Ectodermal cell (in vitro differentiated cells): Measurements from ENCODE around the gene MRPL1.

Experiments used
- H3K27ac ChIP-seq: 2 replicates; pipeline ENCODE4 v1.7.0; 2013; ENCODE audit warnings: mild to moderate bottlenecking, low read depth, low read length; ENCODE audit not compliant: insufficient read depth, poor library complexity, severe bottlenecking
- H3K27me3 ChIP-seq: 2 replicates; pipeline ENCODE4 v1.7.0; 2013; ENCODE audit warnings: mild to moderate bottlenecking, low read length; ENCODE audit not compliant: insufficient read depth, control insufficient read depth, poor library complexity, severe bottlenecking
- H3K36me3 ChIP-seq: one replicate; pipeline ENCODE4 v1.7.0; 2013; ENCODE audit warnings: low read length; ENCODE audit not compliant: control insufficient read depth, insufficient read depth
- H3K4me1 ChIP-seq: one replicate; pipeline ENCODE4 v1.7.0; 2013; ENCODE audit warnings: low read length; ENCODE audit not compliant: control insufficient read depth, insufficient read depth
- H3K4me3 ChIP-seq: 2 replicates; pipeline ENCODE4 v1.7.0; 2013; ENCODE audit warnings: low read depth, low read length, control low read depth; ENCODE audit not compliant: insufficient read depth
- H3K9me3 ChIP-seq: 2 replicates; pipeline ENCODE4 v1.7.0; 2013; ENCODE audit warnings: mild to moderate bottlenecking, low read length, moderate library complexity; ENCODE audit not compliant: control insufficient read depth
- WGBS, 2 experiments: methylation state at CpG; one replicate each; pipeline ENCODE4 v1.1.7; 2013; ENCODE audit warnings: missing lambda C conversion rate in 2 of 2; 5-methylcytosine and 5-hydroxymethylcytosine counted together

Gene MRPL1

DNA sequence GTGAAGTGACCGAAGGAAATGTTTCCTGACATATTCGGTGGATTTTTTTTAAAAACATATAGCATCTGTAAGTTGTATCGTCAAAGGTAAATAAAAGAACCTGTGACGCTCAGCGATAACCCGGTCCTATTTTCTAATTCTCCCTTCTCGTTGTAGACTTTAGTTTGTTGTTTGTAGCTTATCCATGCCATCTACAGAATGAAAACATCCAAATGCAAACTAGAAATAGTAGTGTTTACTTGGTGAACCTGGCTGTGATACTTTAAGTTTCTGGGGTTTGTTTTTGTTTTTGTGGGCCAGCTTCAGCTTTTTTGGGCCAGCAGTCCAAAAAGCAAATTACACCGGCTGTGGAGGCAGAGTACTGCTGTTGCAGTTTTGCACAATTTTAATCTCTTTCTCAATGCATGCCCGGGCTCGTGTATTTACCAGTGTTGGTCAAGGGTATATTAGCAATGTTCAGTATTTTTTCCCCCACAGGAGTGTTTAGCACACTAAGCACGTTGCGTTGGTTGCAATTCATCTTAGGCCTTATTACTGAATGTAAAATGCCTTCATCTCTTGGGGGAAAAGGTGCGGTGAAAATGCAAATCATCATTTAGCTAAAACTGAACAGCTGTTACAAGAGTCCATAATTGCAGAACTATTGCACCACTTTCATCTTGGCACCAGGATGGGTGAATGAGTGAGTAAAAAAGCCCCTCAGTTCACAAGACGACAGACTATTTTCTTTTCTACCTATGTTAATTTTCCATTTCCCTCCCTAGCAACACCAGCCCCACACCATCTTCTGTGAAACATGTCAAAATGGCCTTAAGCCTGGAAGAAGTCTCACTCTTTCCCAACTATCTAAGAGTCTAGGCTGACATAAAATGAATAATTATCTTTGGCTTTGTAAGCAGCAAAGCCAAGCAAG is 41.7 kb upstream of the MRPL1 start:
- Histone ChIP-seq H3K27ac (no peak overlapping the region), H3K27me3 (peaks cover 26% of the 10 kb centered on the region)
- WGBS, 2 experiments, result 51 to 59% methylated on average over 11 to 14 of the region's 14 CpGs

DNA sequence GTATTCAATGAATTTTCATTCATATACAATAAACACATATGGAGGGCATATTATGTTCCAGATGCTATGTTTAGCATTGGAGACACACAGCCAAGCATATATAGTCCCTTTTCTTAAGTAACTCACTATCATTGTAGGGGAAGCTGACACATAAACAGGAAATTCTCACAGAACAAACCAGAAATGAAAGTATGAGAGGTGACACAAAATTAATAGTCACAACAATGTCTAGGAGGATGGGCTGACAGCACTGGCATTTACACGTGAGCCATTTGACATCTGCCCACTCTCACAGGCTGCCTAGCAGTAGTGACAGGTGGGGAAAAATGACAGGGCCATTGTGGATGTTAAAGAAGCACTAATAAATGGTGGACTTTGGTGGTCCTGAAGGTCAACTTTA is 40.9 kb upstream of the MRPL1 start:
- Histone ChIP-seq H3K9me3 (no peaks in the 10 kb centered on the region), H3K27me3 (peaks cover 26% of the 10 kb centered on the region), H3K36me3 (no peaks in the 10 kb centered on the region), H3K27ac (no peak overlapping the region), H3K4me3 (no peak overlapping the region), H3K4me1 (peaks cover 5% of the 10 kb centered on the region)
- WGBS, 2 experiments, result 78 to 84% methylated on average over 1 of the region's 1 CpG

More for the DNA sequence above, 41.7 kb upstream of the MRPL1 start:
- H3K4me1 ChIP-seq, result peaks cover 5% of the 10 kb centered on the region
- peak overlapping the region; percentile 71 for H3K4me3 ChIP-seq
- no peaks in the 10 kb centered on the region for H3K9me3 ChIP-seq
- H3K36me3 ChIP-seq, result no peaks in the 10 kb centered on the region

DNA sequence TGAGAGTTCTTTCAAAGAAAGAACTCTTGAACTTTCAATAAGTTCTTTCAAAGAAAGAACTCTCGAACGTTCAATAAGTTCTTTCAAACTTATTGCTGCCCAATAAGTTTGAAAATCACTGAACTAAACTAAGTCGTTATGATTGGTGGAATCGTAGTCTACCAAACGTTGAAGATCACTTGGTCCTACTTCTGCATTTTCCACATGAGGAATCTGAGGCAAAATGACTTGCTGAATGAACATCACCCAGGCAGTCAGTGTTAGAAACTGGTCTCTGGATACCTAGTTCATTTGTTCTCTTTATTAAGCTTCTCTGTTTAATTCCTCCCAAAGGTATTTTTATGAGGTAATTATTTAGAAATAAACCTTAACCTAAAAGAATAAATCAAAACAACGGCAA is 36.4 kb upstream of the MRPL1 start:
- 81% methylated on average over 6 of the region's 6 CpGs for WGBS, 2 experiments
- Histone ChIP-seq H3K27ac (no peak overlapping the region), H3K4me1 (no peaks in the 10 kb centered on the region), H3K36me3 (no peaks in the 10 kb centered on the region), H3K9me3 (no peaks in the 10 kb centered on the region), H3K27me3 (peaks cover 2% of the 10 kb centered on the region), H3K4me3 (no peak overlapping the region)

DNA sequence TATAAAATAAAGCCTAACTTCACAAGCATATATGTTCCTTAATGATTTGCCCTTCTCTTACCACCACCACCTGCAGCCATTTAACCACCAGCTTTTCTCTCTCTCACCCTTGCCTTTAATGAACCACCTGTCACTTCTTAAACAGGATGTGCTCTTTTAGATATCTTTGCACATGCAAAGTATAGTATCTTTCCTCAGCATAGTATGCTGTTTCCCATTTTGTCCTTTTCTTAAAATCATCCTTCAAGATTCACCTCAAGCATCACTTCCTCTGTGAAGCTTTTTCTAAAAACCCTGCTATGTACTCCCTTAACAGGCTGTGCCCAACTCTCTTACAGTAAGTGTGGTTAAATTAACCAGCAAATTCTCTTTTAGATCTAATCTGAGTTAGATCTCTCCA is 35.3 kb upstream of the MRPL1 start:
- Histone ChIP-seq H3K36me3 (no peaks in the 10 kb centered on the region), H3K27ac (no peak overlapping the region), H3K4me1 (no peaks in the 10 kb centered on the region), H3K4me3 (no peak overlapping the region), H3K9me3 (no peaks in the 10 kb centered on the region), H3K27me3 (no peaks in the 10 kb centered on the region)

DNA sequence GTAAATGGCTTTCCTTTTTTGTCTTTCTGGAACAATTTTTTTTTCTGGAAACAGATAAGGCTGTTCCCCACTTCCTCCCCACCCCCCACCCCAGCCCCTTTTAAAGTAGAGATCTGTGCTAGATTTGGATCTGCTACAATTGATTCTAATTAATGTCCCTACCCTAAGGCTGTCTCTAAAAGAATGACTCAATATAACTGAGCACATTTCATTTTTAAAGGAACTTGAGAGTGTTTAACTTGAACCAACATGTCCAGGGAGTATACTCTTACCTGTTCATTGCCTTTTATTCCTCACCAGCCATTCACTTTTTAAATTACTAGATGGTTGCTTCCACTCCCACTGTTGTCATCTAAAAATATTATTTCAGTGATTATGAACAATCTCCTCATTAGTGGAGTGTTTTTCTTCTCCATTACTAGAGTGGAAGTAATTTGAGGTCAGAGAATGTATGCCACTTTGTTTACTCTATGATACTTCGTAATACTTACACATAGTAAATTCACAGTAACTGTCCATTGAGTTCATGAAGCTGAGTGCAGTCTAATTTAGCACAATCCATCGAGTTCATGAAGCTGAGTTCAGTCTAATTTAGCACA is 29.4 kb upstream of the MRPL1 start:
- no peaks in the 10 kb centered on the region for H3K27me3 ChIP-seq
- no peaks in the 10 kb centered on the region for H3K36me3 ChIP-seq
- 87% methylated on average over 2 of the region's 2 CpGs; no CpG with 5 or more reads in 1 of the 2 experiments for WGBS, 2 experiments
- H3K27ac ChIP-seq, result no peak overlapping the region
- no peak overlapping the region for H3K4me3 ChIP-seq
- H3K4me1 ChIP-seq, result no peaks in the 10 kb centered on the region
- H3K9me3 ChIP-seq, result no peaks in the 10 kb centered on the region

DNA sequence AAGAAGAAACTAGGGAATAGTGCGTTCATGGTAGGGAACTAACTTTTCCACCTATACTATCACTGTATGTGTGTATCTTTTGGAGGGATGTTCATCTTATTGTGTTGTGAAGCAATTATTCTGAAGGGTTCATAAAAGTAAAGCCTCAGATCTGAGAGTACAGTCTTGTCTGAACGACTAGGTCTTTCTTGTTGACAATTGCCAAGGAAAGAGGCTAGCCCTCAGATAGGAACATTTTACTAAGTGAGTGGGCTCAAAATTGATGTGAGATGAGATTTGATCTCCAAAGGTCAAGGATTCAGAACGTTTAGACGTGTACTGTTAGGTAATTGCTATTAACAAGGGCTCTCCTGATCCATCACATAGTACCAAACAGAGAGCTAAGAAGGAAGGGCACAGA is 28.2 kb upstream of the MRPL1 start:
- Histone ChIP-seq H3K27ac (no peak overlapping the region), H3K27me3 (no peaks in the 10 kb centered on the region), H3K9me3 (no peaks in the 10 kb centered on the region), H3K4me3 (no peak overlapping the region), H3K36me3 (no peaks in the 10 kb centered on the region), H3K4me1 (no peaks in the 10 kb centered on the region)
- 71 to 91% methylated on average over 3 of the region's 4 CpGs for WGBS, 2 experiments

DNA sequence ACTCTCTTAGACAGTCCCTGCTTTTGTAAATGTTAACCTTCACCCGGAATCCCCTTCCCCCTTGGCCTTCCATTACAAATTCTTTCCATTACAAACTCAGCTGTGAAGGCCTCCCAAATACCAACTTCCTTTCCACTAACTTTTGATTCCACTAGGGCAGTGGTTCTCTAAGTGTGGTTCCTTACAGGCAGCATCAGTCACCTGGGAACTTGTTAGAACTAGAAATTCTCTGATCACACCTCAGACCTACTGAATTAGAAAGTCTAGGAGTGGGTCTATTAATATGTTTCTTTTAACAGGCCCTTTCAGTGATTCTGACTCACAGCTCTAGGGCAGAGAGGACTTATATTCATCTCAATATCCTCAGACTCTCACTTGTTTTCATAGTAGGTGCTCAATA is 19.0 kb upstream of the MRPL1 start:
- 68 to 78% methylated on average over 1 of the region's 1 CpG for WGBS, 2 experiments
- Histone ChIP-seq H3K9me3 (no peaks in the 10 kb centered on the region), H3K4me1 (no peaks in the 10 kb centered on the region), H3K4me3 (no peak overlapping the region), H3K27me3 (no peaks in the 10 kb centered on the region), H3K36me3 (no peaks in the 10 kb centered on the region), H3K27ac (no peak overlapping the region)

DNA sequence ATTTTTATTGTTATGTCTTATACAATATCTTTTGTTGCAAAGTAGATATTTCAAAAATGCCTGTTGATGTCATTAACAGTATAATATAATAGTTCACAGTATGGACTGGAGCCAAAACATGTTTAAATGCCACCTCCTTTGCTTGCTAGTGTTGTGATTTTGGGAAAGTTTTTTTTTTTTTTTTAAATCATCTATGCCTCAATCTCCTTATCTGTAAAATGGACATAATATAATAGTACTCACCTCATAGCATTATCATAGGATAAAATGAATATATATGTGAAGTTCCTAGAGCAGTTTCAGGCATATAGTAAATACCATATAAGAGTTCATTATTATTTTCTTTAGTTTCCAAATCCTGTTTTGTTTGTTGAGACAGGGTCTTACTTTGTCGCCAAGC is 18.3 kb upstream of the MRPL1 start:
- Histone ChIP-seq H3K9me3 (no peaks in the 10 kb centered on the region), H3K4me3 (no peak overlapping the region), H3K4me1 (no peaks in the 10 kb centered on the region), H3K27me3 (no peaks in the 10 kb centered on the region), H3K27ac (no peak overlapping the region), H3K36me3 (no peaks in the 10 kb centered on the region)
- WGBS, 2 experiments, result 88 to 90% methylated on average over 1 of the region's 1 CpG

DNA sequence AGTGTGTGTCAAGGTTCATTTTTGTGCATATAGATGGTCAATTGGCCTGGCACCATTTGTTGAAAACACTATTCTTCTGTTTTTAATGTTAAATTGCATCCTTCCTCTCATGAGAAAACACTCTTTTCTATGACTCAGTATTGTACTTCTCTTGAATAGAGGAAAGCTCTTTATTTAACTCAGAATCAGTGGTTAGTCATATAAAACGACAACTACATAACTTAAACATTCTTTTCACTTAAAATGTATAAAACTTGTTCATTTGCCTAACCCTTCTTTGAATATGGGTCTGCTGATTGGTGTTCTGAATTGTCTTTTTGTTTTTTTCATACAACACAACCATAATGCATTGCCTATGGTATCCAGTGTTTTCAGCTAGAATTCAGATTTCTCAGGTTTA is 17.2 kb upstream of the MRPL1 start:
- Histone ChIP-seq H3K4me3 (no peak overlapping the region), H3K9me3 (no peaks in the 10 kb centered on the region), H3K27ac (no peak overlapping the region), H3K36me3 (no peaks in the 10 kb centered on the region), H3K4me1 (no peaks in the 10 kb centered on the region), H3K27me3 (no peaks in the 10 kb centered on the region)
- 86% methylated on average over 1 of the region's 1 CpG; no CpG with 5 or more reads in 1 of the 2 experiments for WGBS, 2 experiments

DNA sequence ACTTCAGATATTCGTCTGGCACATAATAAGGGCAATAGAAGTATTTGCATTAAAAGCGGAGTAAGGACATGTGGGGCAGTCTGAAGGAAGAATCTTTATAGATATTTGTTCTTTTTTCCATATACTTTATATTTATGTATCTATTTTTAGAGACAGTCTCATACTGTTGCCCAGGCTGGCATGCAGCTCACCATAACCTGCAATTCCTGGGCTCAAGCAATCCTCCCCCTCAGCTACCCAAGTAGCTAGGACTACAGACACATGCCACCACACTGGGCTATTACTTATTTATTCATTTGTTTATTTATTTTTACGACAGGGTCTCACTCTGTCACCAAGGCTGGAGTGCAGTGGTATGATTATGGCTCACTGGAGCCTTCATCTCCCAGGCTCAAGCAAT is 16.7 kb upstream of the MRPL1 start:
- Histone ChIP-seq H3K27me3 (no peaks in the 10 kb centered on the region), H3K9me3 (no peaks in the 10 kb centered on the region), H3K4me1 (no peaks in the 10 kb centered on the region), H3K36me3 (no peaks in the 10 kb centered on the region), H3K27ac (no peak overlapping the region), H3K4me3 (no peak overlapping the region)
- 82 to 85% methylated on average over 1 of the region's 3 CpGs for WGBS, 2 experiments
